ENCODE measurements around the gene FHL2. TPM values are rescaled to one million over a fixed set of nuclear protein-coding genes. Genes with fewer than 3 reads are reported as not detected.

The FHL2 gene
- polyA plus RNA-seq, 1 donor from 2014 or later: 0.15 TPM

DNA sequence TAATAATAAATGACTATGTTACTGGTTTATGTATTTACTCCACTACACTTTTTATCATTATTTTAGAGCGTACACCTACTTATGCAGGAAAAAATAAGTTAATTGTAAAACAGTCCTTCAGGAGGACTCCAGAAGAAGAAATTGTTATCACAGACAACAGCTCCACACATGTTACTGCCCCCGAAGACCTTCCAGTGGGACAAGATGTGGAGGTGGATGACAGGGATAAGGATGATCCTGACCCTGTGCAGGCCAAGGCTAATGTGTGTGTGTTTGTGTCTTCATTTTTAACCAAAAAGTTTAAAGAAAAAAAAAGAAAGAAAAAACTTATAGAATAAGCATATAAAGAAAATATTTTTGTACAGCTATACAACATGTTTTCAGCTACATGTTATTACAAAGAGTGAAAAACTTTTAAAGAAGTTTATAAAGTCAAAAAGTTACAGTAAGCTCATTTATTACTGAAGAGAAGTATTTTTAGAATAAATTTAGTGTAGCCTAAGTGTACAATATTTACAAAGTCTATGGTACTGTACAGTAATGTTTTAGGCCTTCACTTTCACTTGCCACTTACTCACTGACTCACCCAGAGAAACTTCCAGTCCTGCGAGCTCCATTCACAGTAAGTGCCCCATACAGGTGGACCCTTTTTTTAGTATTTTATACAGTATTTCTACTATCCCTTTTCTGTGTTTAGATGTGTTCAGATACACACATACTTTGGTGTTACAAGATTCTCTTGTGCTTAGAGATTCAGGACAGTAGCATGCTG is 76.8 kb downstream of the FHL2 start:
- H3K4me1 Mint-ChIP-seq: peaks cover 11 to 33% (median 30%) of the 10 kb centered on the region in 3 donors
- H3K9me3 Mint-ChIP-seq: no peaks in the 10 kb centered on the region
- H3K4me3 Mint-ChIP-seq: no peak overlapping the region
- no peak overlapping the region for H3K27ac Mint-ChIP-seq
- H3K36me3 Mint-ChIP-seq: peaks cover 6% of the 10 kb centered on the region
- H3K27me3 Mint-ChIP-seq: no peaks in the 10 kb centered on the region

GRCh38 chr2:105320651-105321215 is 78.1 kb downstream of the FHL2 start:
- H3K4me1 Mint-ChIP-seq: peaks cover 14 to 35% (median 23%) of the 10 kb centered on the region in 3 donors
- peaks cover 6% of the 10 kb centered on the region for H3K36me3 Mint-ChIP-seq
- no peaks in the 10 kb centered on the region for H3K27me3 Mint-ChIP-seq
- H3K9me3 Mint-ChIP-seq: no peaks in the 10 kb centered on the region
- no peak overlapping the region for H3K4me3 Mint-ChIP-seq
- H3K27ac Mint-ChIP-seq: no peak overlapping the region

DNA sequence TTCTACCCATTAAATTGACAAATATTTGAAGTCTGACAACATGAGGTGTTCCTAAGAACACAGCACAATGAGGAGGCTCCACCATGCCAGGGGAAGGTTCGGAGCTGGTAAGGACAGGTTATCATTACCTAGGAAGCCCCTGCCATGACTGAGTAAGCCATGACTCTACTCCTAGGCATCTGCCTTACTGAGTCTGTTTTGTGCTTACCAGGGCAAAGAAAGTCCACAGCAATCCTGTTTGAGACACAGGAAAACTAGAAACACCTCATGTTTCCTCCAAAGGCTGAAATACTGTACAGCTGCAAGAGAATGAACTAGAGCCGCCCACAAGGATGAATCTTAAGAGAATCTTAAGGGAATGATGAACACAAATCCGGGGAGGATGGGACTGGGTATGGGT is 80.9 kb downstream of the FHL2 start:
- H3K4me3 Mint-ChIP-seq: no peak overlapping the region
- H3K27ac Mint-ChIP-seq: no peak overlapping the region

DNA sequence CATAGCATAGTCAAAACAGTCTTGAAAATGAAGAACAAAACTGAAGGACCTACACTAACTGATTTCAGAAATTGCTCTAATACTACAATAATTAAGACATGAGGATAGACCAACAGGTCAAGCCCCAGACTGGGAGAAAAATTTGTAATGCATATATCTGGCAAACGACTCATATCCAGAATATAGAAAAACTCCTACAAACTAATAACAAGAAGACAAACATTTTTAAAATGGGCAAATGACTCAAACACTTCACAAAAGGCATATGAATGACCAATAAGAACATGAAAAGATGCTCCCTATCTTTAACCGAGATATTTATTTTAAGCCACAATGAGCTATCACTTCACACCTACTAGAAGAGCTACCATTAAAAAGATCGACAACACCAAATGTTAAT is 83.5 kb downstream of the FHL2 start:
- H3K36me3 Mint-ChIP-seq: no peaks in the 10 kb centered on the region
- H3K27ac Mint-ChIP-seq: peak overlapping the region in 1 of 3 donors; percentile 17
- no peaks in the 10 kb centered on the region for H3K27me3 Mint-ChIP-seq
- peak overlapping the region in 2 of 4 donors; percentile 10 to 36 for H3K4me3 Mint-ChIP-seq
- H3K9me3 Mint-ChIP-seq: no peaks in the 10 kb centered on the region
- H3K4me1 Mint-ChIP-seq: peaks cover 11 to 24% (median 14%) of the 10 kb centered on the region in 3 donors

More for the DNA sequence above, 80.9 kb downstream of the FHL2 start:
- Mint-ChIP-seq H3K4me1 (peaks cover 11 to 28% (median 17%) of the 10 kb centered on the region in 3 donors), H3K36me3 (peaks cover 4% of the 10 kb centered on the region), H3K9me3 (no peaks in the 10 kb centered on the region), H3K27me3 (no peaks in the 10 kb centered on the region)

DNA sequence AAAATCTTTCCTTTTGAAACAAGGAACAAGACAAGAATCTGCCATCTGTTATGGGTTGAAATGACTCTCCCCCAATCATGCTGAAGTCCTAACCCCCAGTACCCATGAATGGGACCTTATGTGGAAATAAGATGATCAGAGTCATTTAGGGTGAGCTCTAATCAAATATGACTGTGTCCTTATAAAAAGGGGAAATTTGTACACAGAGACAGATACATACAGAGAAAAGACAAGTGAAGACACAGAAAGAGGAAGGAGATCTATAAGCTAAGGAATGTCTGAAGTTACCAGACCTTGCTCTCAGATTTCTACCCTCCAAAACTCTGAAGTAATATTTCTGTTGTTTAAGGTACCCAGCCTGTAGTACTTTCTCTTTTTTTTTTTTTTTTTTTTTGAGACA is 85.0 kb downstream of the FHL2 start:
- H3K9me3 Mint-ChIP-seq: no peaks in the 10 kb centered on the region
- H3K27me3 Mint-ChIP-seq: no peaks in the 10 kb centered on the region
- H3K27ac Mint-ChIP-seq: no peak overlapping the region
- peaks cover 2% of the 10 kb centered on the region for H3K36me3 Mint-ChIP-seq
- H3K4me3 Mint-ChIP-seq: peak overlapping the region in 1 of 4 donors; percentile 9
- peaks cover 11 to 26% (median 16%) of the 10 kb centered on the region in 3 donors for H3K4me1 Mint-ChIP-seq

Other genes with a start within 250 kb of the FHL2 start
- not detected for gene GPR45, start 157.3 kb downstream of the FHL2 start, polyA plus RNA-seq
- gene TGFBRAP1, start 69.3 kb downstream of the FHL2 start, polyA plus RNA-seq: 23.2 TPM
- 11.3 TPM for gene C2orf49, start 61.5 kb downstream of the FHL2 start, polyA plus RNA-seq

Measured in IgD-negative memory B cell (primary cell).